ENCODE results near the gene AHCYL2. TPM values are rescaled to one million over a fixed set of nuclear protein-coding genes. Genes with fewer than 3 reads are reported as not detected.
"Not testable (repeated sequence)": the region's sequence is repeated elsewhere in the genome, so short reads cannot be mapped to it uniquely, and the experiment has no call there.

The AHCYL2 gene
- total RNA-seq, 1 experiment from 2014 or later, result 22.1 TPM

DNA sequence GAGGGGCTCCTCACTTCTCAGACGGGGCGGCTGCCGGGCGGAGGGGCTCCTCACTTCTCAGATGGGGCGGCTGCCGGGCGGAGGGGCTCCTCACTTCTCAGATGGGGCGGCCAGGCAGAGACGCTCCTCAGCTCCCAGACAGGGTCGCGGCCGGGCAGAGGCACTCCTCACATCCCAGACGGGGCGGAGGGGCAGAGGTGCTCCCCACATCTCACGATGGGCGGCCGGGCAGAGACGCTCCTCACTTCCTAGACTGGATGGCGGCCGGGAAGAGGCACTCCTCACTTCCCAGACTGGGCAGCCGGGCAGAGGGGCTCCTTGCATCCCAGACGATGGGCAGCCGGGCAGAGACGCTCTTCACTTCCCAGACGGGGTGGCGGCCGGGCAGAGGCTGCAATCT is 251.6 kb downstream of the AHCYL2 start:
- not testable (repeated sequence) for DNase-seq (ENCODE audit: extremely low read depth, low read depth)

Small RNAs within 50 kb of the gene (small RNA-seq; reads per million reads assigned to genes)
- 0 to 0.06 reads per million in 2 experiments for gene AC009244.1
- gene SNRPGP3, result 0 reads per million in 2 experiments

Other genes with a start within 250 kb of the AHCYL2 start
- gene TNPO3, start 169.9 kb upstream of the AHCYL2 start, total RNA-seq (2014; rRNA removed; shearing (Covaris generic)), result 55.6 and 60.4 TPM in 2 replicates
- gene TSPAN33, start 80.3 kb upstream of the AHCYL2 start, total RNA-seq (2014; rRNA removed; shearing (Covaris generic)), result 6.4 and 7.6 TPM in 2 replicates
- 7.1 and 7.9 TPM in 2 replicates for gene SMO, start 36.4 kb upstream of the AHCYL2 start, total RNA-seq (2014; rRNA removed; shearing (Covaris generic))
- 1.0 and 1.7 TPM in 2 replicates for gene STRIP2, start 209.4 kb downstream of the AHCYL2 start, total RNA-seq (2014; rRNA removed; shearing (Covaris generic))